CD4-positive, alpha-beta T cell treated with Interleukin-2 at 100 ng/mL for 4 hours (primary cell): ENCODE data around the gene PRPF18.

ENCODE experiments used
- DNase-seq: peaks from one replicate; pipeline ENCODE4 v3.0.0-alpha.2; 2020; ENCODE audit warnings: low spot score

Gene PRPF18

GRCh38 chr10:13604357-13605040, 17.7 kb downstream of the PRPF18 start:
- DNase-seq, result no peak

- DNase-seq, result no peak
These were observed 21.6 kb downstream of the PRPF18 start for GRCh38 chr10:13608246-13608853.

GRCh38 chr10:13612654-13613373, 26.0 kb downstream of the PRPF18 start:
- DNase-seq, result no peak

GRCh38 chr10:13613519-13613918, 26.8 kb downstream of the PRPF18 start:
- DNase-seq, result no peak

- no peak for DNase-seq
These were observed 28.0 kb downstream of the PRPF18 start for GRCh38 chr10:13614530-13615332.

GRCh38 chr10:13615650-13616300, 29.0 kb downstream of the PRPF18 start:
- no peak for DNase-seq

- no peak for DNase-seq
These were observed 30.4 kb downstream of the PRPF18 start for GRCh38 chr10:13617116-13617515.

- no peak for DNase-seq
These were observed 35.2 kb downstream of the PRPF18 start for GRCh38 chr10:13621931-13622330.

- no peak for DNase-seq
These were observed 37.9 kb downstream of the PRPF18 start for GRCh38 chr10:13624630-13625029.

- DNase-seq, result no peak
These were observed 40.9 kb downstream of the PRPF18 start for GRCh38 chr10:13627459-13628310.

GRCh38 chr10:13628661-13629060, 41.9 kb downstream of the PRPF18 start:
- no peak for DNase-seq

GRCh38 chr10:13629116-13629515, 42.4 kb downstream of the PRPF18 start:
- DNase-seq, result no peak

- no peak for DNase-seq
These were observed 43.5 kb downstream of the PRPF18 start for GRCh38 chr10:13630231-13630630.

- DNase-seq, result no peak
These were observed 44.8 kb downstream of the PRPF18 start for GRCh38 chr10:13631594-13631993.

- no peak for DNase-seq
These were observed 45.7 kb downstream of the PRPF18 start for GRCh38 chr10:13632440-13632839.

- no peak for DNase-seq
These were observed 46.2 kb downstream of the PRPF18 start for GRCh38 chr10:13632884-13633440.

- no peak for DNase-seq
These were observed 46.9 kb downstream of the PRPF18 start for GRCh38 chr10:13633689-13634088.

- no peak for DNase-seq
These were observed 47.4 kb downstream of the PRPF18 start for GRCh38 chr10:13634207-13634606.

- DNase-seq, result no peak
These were observed 50.0 kb downstream of the PRPF18 start for GRCh38 chr10:13636776-13637175.

- no peak for DNase-seq
These were observed 50.6 kb downstream of the PRPF18 start for GRCh38 chr10:13637303-13637856.
